ENCODE data around the gene NTM.

Gene NTM

DNA sequence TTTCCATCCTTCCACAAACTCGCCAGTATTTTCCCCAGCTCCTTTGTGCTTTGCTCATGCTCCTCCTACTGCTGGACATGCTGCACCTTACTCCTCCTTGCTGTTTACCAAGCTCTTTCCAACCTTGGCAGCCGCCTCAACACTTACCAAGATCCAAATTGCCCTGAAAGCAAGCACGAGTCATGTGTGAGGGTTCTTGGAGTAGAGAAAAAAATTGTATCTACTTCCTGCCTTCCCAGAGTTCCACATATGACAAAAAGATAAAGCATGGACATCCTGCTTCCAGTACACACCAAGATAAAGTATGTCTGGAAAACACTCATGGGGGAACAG is 767.5 kb downstream of the NTM start:
- DNase-seq: no peak

DNA sequence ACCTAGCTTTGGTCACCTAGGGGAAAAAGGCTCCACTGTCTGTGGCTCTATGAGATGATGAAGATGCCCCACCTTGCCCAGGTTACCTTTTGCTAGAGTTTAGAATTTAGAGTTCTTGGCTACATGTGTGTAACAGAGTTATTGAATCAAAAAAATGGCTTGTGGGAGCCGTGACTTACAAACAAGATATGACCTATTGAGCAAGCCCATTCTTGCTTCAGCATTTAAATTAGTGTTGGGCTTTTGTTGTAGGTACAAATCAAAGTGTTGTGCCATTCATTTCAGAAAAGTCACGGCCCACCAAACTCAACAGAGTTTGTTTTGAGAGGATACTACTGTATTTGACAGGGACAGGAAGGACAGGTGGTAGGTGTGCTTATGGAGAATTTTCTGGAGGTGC is 768.8 kb downstream of the NTM start:
- no peak for DNase-seq

DNA sequence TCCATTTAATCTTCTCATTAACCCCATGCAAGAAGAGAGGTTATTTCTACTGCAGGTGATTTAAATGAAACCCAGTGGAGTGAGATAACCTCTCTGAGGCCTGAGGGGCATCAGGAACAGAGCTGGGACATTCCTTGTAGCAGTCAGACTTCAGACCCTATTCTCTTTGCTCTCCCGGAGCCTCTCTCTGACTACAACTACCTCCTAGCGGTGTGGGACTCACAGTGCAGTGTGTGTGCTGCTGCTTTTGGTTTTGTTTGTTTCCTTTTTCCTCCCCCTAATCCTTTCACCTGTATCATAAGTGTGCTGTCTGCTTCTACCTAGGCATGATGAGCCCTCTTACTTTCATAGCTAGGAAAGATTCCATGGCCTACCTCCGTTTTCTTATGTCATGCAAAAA is 769.6 kb downstream of the NTM start:
- DNase-seq: no peak

DNA sequence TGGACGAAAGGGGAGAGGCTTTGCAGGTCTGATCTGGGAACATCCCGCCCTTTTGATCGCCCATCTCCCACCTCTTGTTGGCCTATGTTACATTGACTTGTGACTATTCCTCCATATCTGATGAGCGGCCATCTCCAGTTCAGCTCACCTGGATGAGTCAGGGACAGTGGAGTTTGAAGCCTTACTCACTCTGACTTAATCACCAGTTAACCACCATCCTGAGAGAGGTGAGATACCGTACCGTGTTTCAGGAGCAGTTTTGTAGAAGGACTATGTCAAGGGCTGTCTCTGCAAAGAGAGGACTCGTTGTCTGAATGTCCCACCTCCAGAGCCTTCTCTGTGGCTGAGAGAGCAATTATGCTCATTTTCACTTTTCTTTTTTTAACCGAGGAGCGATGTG is 771.7 kb downstream of the NTM start:
- no peak for DNase-seq

DNA sequence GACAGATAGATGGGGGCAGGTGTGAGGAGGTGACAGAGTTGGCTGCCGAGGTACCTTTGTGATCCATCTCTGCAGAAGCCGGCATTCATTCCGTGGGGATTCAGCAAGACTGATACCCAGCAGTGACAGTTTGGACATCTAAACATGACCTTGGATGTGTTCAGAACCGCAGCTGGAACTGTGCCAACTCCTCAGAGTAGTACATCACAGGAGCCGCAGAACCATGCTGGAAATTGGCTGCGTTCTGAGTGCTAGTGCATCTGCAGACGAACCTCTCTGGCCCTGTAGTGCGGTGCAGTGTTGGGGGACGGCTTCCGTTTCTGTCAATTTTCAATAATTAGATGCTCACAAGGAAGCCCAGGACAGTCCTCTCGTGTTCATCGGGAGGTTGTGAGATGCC is 772.1 kb downstream of the NTM start:
- DNase-seq: peak; percentile 35 to 59

DNA sequence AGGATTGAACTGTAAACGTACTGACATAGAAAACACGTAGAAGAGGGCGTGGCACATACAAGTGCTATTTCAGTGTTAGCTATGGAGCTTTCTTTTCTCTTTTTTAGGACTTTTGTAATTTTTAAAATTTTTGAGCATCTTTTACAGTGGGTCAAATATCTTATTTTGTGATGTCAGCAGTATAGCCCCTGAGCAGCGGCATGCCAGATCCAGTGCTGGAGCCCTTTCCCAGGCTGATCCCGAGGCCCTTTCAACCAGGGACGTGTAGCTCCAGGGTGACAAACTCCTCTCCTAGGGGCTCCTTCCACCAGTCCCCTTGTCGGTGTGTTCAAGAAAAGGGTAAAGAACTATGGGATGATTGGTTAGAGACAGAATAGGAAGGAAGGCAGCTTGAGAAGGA is 777.0 kb downstream of the NTM start:
- DNase-seq: no peak

DNA sequence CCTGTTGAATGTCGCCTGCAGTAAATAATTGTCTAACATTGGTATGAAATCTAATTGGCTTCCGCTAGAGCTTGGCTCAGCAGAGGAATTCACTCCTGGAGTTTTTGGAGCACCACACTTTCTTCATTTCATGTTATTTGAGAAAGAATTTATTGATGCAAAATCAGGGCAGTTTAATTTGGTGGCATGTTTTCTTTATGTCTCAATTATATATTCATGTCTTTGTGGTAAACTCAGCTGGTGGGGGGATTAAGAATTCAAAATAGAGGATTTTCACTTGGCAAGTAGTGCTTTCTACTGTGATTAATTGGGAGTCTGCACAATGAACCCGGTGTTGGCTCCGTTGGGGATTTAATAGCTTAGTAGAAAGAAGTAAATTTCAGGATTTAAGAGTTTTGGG is 784.4 kb downstream of the NTM start:
- DNase-seq: no peak

DNA sequence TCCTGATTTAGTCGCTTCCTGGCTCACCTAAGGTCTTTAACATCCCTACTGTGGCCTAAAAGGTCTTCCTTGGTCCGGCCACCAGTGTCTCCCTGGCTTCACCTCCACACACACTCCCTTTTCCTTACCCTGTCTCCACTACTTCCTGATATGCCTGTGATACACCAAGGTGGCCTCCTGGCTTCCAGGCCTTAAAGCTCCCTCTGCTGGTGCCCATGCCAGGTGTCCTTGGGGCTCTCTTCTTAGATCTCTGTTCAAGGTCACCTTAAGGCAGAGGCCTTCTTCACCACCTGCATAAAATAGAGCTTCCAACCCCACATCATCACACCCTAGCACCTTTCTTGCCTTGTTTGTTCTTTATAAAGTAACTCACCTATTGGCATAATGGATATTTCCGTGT is 787.7 kb downstream of the NTM start:
- peak; percentile 14 to 17 for DNase-seq

DNA sequence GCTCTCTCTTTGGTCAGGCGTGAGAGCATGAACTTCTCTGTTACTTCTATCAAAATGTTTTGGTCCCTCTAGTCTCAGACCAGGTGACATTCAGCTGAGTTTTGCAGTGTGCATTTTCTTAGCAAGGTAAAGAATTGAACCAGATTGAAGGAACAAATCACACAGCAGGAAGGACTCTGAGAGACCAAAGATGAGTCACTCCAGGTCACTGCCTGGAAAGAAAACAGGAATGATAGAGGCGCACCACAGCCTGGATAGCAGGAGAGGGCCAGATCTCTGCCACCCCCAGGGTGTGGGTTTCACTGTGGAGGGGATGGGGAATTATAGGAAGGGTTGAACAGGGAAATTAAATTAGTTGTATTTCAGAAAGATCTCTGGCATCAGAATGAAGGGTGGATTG is 788.3 kb downstream of the NTM start:
- no peak for DNase-seq

DNA sequence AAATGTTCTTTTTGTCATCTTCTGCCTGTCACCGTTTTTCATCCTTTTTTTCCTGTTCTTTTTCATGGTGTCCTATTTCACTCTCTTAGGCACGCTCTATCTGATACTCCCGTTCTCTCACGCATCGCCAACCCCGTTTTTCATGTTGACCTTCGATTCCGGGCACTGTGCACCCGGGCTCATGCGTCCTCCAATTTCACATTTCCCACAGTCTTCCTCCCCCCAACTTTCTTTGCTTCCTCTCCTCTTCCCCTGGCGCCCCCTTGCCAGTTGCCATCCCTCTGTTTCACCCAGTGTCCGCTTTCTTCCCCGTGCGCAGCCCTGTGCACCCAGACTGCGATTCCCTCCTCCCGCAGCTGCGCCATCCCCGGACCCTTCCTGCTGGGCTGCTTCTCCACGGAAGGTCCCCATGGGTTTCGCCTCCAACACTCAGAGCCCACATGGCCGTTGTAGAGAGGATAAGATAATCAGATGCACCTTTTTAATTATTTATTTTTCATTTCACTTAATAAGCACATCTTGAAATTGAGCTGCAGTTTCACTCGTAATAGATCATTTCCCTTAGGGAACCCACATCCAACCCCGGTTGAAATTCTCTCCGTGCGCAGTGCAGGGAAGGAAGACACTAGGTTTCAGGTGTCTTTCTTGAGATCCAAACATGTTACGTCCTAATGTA is 791.1 kb downstream of the NTM start:
- DNase-seq: no peak

DNA sequence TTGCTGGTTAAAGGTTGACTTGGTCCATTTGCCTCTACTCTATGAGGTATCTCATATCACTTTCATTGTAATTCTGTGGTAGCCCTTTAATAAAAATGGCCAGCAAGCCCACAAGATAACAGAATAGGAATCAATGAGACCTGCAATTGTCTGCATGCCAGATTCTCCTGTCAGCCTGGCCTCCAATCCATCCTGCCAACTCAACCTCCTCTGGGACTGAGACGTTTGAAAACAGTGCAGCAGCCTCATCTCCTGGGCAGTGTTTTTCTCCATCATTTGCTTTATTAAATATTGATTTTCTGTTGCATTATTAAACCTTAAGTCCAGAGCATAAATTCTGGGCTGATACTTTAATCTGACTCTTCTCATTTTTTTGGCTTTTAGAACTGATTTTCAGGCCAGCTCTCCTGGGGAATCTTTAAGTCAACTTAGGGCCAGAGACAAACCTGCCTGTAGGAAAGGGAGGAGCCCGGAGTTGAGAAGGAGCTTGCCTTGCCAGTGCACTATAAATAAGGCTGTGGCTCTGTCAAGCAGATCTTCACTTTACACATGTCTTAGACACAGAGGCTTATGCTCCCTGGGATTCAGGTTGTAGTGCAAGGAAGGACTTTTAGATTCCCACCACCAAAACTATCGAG is 798.0 kb downstream of the NTM start:
- no peak for DNase-seq

DNA sequence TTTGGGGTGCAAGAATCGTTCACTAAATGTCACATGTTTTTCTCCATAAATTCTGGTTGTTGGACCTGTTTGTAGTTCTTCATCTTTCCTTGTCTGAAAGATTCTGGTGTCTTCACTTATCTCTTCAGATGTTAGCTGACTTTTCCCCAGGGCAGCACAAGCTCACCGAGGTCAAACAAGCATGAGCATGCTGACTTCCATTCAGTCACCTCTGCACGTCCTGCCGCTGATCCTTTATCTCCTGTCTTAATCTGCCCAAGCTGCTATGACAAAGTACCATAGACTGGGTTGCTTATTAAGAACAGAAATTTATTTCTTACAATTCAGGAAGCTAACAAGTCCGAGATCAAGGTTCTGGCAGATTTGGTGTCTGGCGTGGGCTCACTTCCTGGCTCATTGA is 800.6 kb downstream of the NTM start:
- no peak for DNase-seq

DNA sequence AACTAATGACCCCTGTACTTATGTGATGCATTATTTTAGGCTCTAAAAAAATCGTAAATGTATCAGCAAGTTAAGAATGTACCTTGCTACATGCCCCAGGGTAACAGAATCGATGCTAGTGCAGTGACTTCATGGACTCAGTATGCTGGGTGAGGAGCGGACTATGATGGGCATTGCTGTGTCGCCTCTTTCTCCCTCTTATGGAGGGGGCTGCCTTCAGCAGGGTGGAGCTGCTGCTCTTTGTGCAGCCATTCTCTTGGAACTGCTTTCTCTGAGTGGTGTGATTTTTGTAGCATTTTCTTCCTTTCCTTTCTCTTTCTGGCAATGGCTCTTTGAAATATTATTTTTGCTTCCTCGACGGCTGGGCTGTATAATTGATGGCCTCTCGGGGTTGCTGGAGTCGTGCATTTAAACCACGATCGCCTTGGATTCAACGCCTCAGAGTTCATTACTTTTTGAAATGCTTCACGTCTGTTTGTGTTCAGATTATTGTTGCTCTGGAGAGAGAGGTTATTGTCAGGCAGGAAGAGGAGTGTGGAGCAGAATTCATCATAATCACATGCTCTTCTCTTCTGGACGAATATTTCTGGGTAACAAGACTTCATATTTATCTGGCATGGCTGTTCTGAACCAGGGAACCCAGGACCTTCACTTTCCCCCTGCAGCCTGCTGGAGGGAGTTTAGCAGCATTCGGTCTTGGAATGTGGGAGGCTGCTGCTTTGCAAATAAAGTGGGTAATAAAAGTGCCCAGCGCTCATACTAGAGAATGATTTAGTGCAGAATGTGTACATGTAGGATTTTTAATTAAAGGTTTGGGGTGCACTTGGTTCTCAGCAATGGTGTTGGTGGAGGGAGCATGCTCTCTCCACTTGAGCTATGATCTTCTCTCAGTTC is 804.2 kb downstream of the NTM start:
- DNase-seq: no peak

DNA sequence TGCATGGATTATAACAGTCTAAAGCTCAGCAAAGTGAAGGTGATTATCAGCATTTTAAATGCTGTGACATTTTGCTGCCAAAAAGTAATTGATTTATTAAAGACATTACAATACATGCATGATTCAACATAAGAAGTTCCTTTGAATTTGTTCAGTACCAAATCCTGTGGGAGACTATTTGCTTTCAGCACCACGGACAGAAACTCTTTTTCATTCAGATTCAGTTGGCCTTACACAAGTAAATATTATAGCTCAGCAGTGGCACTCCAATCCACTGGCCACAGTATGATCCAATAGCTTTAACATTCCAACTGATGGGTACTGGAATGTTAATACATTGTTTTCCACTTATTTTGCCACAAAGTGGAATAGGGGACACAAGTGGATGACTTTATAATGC is 806.7 kb downstream of the NTM start:
- DNase-seq: no peak

DNA sequence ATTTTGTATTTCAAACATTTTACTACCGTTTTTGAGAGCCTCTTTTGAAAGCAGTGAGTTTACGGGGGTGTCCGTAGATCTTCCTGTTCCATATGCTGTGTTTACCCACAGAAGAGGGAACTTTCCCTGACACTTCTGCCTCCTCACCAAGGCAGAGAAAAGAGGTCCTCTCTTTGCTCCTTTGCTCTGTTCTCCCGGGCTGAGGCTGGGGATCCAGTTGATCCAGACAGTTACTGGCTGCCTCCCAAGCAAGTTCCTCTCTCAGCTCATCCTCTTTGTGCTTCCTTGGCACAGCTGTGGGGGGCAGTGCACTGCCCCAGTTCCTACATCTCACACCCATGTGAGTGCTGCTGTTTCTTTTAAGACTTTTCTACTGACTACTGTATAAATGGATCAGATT is 813.7 kb downstream of the NTM start:
- no peak for DNase-seq

DNA sequence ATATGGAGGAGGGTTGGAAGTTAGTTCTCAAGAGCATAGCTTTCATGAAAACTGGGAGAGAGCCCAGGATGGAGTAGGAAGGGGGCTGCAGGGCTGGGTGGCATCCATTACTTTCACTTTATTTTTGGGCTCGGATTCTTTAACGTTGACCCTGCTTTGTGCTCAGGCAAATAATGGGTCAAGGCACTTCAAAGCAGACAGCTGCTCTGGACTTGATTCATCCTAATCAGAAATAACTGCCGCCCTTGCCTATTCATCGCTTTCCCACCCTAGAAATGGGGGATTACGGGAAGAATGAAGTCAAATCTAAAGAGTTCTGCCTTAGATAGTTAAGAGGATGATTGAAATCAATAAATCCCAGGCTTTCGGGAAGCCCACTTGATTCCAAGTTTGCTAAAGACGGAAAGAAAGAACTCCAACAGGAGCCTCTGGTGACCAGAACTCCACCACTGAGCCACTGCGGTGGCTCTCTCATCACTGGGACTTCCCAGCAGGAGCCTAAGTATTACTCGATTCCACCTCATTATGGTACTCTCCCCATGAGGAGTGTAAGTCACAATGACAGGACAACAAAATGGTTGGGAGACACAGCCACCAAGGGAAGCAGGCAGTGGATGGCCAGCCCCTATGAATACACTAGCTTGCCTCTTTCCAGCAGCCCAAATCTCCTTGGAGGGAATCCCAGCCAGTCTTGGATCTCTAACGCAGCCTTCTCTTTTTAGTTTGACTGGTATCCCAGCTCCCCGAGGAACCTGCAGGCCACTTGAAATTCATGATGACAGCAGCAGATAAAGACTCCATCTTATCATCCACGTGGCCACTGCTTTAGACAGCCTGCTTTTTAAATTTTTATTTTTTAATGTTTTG is 815.5 kb downstream of the NTM start:
- DNase-seq: no peak

DNA sequence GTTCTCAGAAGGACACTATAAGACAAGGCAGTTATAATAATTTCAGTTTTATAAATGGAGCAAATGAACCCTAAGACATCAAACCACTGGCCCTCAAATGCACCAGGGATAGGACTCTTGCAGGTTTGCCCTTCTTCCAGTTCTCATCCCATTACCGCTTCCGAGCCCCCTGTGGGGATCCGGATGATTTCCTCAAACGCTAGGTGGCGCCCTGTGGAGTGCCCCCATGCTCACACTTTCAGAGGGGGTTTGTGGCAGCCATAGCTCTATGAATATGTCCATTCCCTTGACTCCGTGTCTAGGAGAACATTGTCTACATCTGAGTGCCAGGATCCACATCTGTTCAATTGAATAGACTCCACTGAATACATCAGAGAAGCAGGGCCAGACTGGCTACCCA is 816.3 kb downstream of the NTM start:
- DNase-seq: no peak

DNA sequence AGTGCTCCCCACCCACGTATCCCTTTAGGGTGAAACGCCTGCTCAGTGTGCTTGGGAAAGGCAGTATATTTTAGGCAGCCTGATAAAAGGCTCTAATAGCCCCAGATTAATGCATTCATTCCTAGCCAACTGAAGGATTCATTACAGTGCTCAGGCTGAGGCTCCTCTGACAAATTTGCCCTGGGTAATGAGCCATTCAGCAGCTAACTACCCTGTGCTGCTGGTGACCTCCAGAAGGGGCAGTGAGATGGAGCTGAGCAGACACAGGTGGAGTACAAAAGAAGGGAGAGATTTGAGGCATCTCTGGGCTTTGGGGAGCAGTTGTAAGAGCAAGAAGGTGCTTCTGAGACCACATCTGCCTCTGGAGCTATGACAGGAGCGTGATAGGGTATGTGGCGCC is 817.0 kb downstream of the NTM start:
- DNase-seq: no peak

DNA sequence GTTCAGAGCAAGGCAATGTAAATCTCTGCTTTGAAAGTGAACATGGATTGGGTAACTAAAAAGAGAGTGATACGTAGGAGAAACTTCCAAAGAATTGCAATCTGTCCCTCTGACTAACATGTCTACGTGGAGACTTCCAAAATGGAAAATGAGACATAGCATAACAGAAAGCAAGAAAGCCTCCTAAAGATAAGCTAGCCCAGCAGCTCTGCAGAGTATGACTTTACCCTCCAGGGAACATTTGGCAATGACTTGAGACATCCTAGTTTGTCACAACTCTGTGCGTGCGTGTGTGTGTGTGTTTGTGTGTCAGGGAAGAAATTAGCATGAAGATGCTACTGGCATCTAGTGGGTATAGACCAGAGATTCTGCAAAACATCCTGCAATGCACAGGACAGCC is 817.4 kb downstream of the NTM start:
- no peak for DNase-seq

DNA sequence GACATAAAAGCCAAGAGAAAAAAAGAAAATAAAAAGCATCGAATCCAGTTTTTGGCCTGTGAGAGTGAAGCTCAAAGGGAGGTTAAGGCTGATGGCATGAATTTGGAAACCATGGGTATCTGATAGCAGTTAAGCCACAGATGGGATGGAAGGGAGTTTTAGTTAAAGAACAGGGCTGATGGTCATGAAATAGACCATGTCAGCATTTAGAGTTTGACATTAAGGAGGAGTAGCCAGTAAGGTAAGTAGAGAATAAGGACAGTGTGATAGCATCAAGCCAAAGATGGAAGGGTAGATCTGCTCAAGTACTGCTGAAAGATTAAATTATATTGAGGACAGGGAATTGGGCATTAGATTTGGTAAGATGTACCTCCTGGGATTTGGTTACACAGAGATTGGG is 826.5 kb downstream of the NTM start:
- no peak for DNase-seq

DNA sequence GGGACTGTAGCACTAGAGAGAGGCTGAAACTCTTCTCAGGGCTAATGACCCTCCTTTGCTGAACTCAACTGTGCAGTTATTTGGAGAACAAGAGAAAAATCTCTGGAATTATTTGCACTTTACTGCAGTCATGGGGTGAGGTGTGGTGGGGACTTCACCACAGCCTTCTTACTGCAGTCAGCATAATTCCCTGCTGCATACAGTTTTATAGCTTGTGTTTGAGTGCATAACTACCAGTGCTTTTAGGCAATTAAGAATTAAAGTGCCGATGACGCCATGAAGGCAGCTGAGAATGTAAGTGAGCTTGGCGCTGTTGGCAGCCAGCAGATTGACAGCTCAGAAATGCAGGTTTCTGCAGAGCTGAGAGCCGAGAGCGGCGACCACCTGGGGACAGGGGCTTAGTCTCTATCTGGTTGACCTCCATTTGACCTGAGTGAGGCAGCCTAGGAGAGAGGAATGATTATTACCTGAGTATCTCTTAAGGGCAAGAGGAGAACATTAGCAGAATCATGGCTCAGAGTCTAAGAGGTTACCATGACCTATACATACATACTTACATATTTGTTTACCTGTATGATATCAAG is 830.0 kb downstream of the NTM start:
- DNase-seq: peak in 1 of 2 experiments; percentile 71

DNA sequence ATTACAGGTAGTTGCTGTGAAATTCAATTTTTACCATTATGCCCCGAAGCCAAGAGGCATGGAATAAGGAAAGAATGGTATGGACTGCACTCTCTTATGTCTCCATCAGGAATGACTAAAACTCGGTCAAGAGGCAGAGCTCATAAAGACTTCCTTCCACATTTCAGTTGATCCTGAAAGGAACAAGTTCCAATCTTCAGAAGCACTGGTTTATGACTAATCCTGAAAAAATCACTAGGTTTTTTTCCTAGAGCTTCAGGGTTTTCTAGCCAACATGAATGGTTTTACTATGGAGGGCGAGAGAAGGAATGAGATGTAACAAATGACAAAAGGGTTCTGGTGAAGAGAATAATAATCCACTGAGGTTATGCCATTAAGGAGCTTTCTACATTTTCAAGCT is 832.2 kb downstream of the NTM start:
- DNase-seq: no peak

DNA sequence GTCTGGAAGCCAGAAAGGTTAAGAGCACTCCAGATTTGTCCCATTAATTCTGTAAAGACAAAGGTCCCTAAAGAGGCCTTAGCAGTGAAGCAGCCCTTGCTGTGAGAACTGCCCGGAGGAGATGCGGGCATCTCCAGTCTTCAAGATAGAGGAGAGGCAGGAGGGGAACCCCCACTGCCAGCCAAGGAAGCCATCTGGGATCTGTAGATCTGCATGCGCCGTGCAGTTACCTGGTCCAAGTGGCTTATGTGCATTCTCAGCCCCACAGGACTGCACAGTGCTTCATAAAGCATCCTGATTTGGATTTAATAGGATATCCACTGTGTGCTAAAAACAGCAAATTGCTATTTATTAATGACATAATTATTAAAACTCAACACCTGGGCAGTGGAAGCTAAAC is 834.6 kb downstream of the NTM start:
- DNase-seq: no peak

All from NCI-H187 (cell line).